ENCODE results near the gene RNF213. TPM values are rescaled to one million over a fixed set of nuclear protein-coding genes. Genes with fewer than 3 reads are reported as not detected.

RNF213 gene
- total and polyA plus RNA-seq, 10 donors = 36.7 to 481 (median 337) TPM

DNA sequence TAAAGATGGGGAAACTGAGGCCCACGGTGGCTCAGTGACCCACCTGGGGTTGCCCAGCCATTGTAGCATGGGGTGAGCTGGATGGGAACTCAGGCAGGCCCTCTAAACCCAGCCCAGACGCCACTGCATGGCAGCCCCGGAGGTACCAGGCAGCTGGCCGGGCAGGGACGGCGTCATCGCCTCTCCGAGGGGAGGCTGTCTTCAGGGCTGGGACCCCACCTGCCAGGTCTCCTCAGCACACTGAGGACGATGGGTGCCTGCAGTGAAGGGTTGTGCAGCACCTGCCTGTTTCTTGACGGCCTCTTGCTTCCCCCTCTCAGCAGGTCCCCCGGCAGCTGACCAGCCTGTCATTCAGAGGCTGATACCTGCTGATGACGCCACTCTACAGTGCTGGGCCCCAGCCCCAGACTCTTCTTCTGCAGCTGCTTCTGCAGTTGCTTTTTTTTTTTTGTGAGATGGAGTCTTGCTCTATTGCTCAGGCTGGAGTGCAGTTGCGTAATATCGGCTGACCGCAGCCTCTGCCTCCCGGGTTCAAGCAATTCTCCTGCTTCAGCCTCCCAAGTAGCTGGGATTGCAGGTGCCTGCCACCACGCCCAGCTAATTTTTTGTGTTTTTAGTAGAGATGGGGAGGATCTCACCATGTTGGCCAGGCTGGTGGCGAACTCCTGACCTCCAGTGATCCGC, 24.7 kb downstream of the RNF213 start:
- intact Hi-C loops (cut with DNase I; ENCODE audit: low total_unique reads) = no loop called here
- DNase-seq = no peak

DNA sequence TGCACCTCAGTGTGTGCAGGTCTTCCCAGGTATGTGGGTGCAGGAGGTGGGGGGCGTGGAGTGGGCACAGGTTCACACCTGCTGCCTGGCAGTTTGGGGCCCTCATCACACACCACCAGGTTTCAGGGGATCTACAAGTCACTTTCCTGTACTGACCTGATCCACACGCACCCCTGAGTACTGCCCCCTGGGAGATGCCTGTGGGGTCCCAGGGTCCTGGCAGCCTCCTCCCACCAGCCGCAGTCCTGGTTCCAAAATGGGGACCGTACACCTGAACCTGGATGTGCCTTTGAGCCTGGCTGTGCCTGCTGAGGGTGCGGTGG, 25.9 kb downstream of the RNF213 start:
- intact Hi-C loops (cut with DNase I; ENCODE audit: low total_unique reads) = no loop called here
- no peak for DNase-seq
- 90 to 96% (median 92%) methylated on average over 4 to 5 of the region's 5 CpGs for WGBS, 5 donors

More for the DNA sequence above, 24.7 kb downstream of the RNF213 start:
- H3K36me3 ChIP-seq = peaks cover 0 to 100% (median 40%) of the 10 kb centered on the region in 6 donors
- peak overlapping the region in 2 of 8 donors; percentile 23 to 65 for H3K27ac ChIP-seq
- peaks cover 0 to 83% (median 29%) of the 10 kb centered on the region in 6 donors for H3K4me1 ChIP-seq
- WGBS, 5 donors = 83 to 94% (median 90%) methylated on average over 8 to 19 of the region's 19 CpGs
- no peak overlapping the region for H3K4me3 ChIP-seq
- no peaks in the 10 kb centered on the region for H3K9me3 ChIP-seq
- no peaks in the 10 kb centered on the region for H3K27me3 ChIP-seq (replicated peaks in 1 of 7)
- TF ChIP-seq POLR2A (IDR thresholded peaks at IDR 0.05) (no peak), POLR2AphosphoS5 (IDR thresholded peaks at IDR 0.05) (peak in 1 of 3 donors; percentile 57)

DNA sequence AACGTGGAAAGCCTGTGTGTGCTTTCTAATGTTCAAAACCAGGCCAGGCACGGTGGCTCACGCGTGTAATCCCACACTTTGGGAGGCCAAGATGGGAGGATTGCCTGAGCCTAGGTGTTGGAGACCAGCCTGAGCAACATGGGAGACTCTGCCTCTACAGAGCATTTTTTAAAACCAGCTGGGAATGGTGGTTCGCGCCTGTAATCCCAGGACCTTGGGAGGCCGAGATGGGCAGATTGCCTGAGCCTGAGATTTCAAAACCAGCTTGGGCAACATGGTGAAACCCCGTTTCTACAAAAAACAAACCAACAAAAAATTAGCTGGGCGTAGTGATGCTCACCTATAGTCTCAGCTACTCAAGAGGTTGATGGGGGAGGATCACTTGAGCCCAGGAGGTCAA, 26.4 kb downstream of the RNF213 start:
- Histone ChIP-seq H3K4me3 (no peak overlapping the region), H3K36me3 (peaks cover 0 to 100% (median 53%) of the 10 kb centered on the region in 6 donors), H3K27me3 (replicated peaks in 1 of 7) (no peaks in the 10 kb centered on the region), H3K9me3 (no peaks in the 10 kb centered on the region), H3K4me1 (peaks cover 0 to 74% (median 27%) of the 10 kb centered on the region in 6 donors), H3K27ac (peak overlapping the region in 4 of 8 donors; percentile 6 to 65 (median 46))
- no peak for DNase-seq
- TF ChIP-seq, protein P1, sequence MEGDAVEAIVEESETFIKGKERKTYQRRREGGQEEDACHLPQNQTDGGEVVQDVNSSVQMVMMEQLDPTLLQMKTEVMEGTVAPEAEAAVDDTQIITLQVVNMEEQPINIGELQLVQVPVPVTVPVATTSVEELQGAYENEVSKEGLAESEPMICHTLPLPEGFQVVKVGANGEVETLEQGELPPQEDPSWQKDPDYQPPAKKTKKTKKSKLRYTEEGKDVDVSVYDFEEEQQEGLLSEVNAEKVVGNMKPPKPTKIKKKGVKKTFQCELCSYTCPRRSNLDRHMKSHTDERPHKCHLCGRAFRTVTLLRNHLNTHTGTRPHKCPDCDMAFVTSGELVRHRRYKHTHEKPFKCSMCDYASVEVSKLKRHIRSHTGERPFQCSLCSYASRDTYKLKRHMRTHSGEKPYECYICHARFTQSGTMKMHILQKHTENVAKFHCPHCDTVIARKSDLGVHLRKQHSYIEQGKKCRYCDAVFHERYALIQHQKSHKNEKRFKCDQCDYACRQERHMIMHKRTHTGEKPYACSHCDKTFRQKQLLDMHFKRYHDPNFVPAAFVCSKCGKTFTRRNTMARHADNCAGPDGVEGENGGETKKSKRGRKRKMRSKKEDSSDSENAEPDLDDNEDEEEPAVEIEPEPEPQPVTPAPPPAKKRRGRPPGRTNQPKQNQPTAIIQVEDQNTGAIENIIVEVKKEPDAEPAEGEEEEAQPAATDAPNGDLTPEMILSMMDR (IDR thresholded peaks at IDR 0.05 in 8 of 11, conservative IDR thresholded peaks at IDR 0.05 in 3 of 11) = no peak
- 79 to 87% (median 82%) methylated on average over 9 of the region's 9 CpGs for WGBS, 5 donors
- intact Hi-C loops (cut with DNase I; ENCODE audit: low total_unique reads) = no loop called here

More for the DNA sequence above, 25.9 kb downstream of the RNF213 start:
- TF ChIP-seq POLR2AphosphoS5 (IDR thresholded peaks at IDR 0.05) = no peak
- TF ChIP-seq, protein P1 (IDR thresholded peaks at IDR 0.05 in 8 of 11, conservative IDR thresholded peaks at IDR 0.05 in 3 of 11) = no peak
- no peak for TF ChIP-seq POLR2A (IDR thresholded peaks at IDR 0.05)
- H3K36me3 ChIP-seq = peaks cover 0 to 100% (median 50%) of the 10 kb centered on the region in 6 donors
- peak overlapping the region in 4 of 8 donors; percentile 11 to 65 (median 40) for H3K27ac ChIP-seq
- no peaks in the 10 kb centered on the region for H3K27me3 ChIP-seq (replicated peaks in 1 of 7)
- H3K9me3 ChIP-seq = no peaks in the 10 kb centered on the region
- H3K4me3 ChIP-seq = no peak overlapping the region
- H3K4me1 ChIP-seq = peaks cover 0 to 77% (median 27%) of the 10 kb centered on the region in 6 donors

DNA sequence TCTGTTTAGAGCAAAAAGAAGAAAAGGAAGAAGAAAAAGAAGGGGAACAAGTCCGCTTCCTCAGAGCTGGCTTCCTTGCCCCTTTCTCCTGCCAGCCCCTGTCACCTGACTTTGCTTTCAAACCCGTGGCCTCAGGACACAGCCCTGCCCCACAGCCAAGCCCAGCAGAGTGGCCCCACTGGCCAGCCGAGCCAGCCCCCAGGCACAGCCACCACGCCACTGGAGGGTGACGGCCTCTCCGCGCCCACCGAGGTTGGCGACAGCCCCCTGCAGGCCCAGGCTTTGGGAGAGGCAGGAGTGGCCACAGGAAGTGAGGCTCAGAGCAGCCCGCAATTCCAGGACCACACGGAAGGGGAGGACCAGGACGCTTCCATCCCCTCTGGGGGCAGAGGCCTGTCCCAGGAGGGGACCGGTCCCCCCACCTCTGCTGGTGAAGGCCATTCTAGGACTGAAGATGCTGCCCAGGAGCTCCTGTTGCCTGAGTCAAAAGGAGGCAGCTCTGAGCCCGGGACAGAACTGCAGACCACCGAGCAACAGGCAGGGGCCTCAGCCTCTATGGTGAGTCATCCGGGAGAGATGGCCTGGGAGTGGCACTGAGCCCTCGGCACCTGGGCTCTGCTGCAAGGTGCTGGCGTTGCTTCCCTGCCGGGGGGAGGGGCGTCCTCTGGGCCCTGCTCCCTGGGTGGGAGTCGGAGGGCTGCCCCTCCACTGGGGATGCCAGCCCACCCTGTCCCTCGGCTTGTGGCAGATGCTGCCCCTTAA, 27.3 kb downstream of the RNF213 start:
- H3K36me3 ChIP-seq = peaks cover 0 to 100% (median 60%) of the 10 kb centered on the region in 6 donors
- H3K27ac ChIP-seq = peak overlapping the region in 5 of 8 donors; percentile 1 to 65 (median 40)
- DNase-seq = no peak
- no peaks in the 10 kb centered on the region for H3K9me3 ChIP-seq
- TF ChIP-seq POLR2A (IDR thresholded peaks at IDR 0.05) (no peak), POLR2AphosphoS5 (IDR thresholded peaks at IDR 0.05) (peak in 2 of 3 donors; percentile 34 to 66)
- intact Hi-C loops (cut with DNase I; ENCODE audit: low total_unique reads) = no loop called here
- WGBS, 5 donors = 74 to 80% (median 76%) methylated on average over 9 to 22 of the region's 22 CpGs
- H3K27me3 ChIP-seq (replicated peaks in 1 of 7) = no peaks in the 10 kb centered on the region
- peaks cover 0 to 70% (median 27%) of the 10 kb centered on the region in 6 donors for H3K4me1 ChIP-seq
- H3K4me3 ChIP-seq = no peak overlapping the region

DNA sequence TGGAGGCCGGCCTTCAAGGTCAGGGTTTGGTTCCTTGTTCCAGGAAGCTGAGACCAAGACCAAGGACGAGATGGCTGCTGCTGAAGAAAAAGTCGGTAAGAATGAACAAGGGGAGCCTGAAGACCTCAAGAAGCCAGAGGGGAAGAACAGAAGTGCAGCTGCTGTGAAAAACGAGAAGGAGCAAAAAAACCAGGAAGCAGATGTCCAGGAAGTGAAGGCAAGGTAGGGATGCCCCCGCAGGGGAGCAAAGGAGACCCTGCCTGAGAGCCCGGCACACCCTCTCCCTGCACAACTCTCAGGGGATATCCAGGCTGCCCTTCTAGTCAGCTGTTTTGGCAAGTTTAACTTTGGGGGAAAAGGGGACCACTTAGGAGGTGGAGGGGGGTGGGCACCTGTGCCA, 29.0 kb downstream of the RNF213 start:
- Histone ChIP-seq H3K9me3 (no peaks in the 10 kb centered on the region), H3K27me3 (replicated peaks in 1 of 7) (no peaks in the 10 kb centered on the region), H3K27ac (peak overlapping the region in 4 of 8 donors; percentile 4 to 56 (median 40)), H3K4me1 (peaks cover 0 to 59% (median 23%) of the 10 kb centered on the region in 6 donors), H3K36me3 (peaks cover 0 to 100% (median 70%) of the 10 kb centered on the region in 6 donors), H3K4me3 (no peak overlapping the region)
- intact Hi-C loops (cut with DNase I; ENCODE audit: low total_unique reads) = no loop called here
- DNase-seq = no peak
- TF ChIP-seq, protein P1 (IDR thresholded peaks at IDR 0.05 in 8 of 11, conservative IDR thresholded peaks at IDR 0.05 in 3 of 11) = no peak
- TF ChIP-seq POLR2AphosphoS5 (IDR thresholded peaks at IDR 0.05) = no peak
- no peak for TF ChIP-seq POLR2A (IDR thresholded peaks at IDR 0.05)
- WGBS, 5 donors = 19 to 37% (median 23%) methylated on average over 6 of the region's 6 CpGs
